ENCODE measurements around the gene AP5S1.

The AP5S1 gene

DNA sequence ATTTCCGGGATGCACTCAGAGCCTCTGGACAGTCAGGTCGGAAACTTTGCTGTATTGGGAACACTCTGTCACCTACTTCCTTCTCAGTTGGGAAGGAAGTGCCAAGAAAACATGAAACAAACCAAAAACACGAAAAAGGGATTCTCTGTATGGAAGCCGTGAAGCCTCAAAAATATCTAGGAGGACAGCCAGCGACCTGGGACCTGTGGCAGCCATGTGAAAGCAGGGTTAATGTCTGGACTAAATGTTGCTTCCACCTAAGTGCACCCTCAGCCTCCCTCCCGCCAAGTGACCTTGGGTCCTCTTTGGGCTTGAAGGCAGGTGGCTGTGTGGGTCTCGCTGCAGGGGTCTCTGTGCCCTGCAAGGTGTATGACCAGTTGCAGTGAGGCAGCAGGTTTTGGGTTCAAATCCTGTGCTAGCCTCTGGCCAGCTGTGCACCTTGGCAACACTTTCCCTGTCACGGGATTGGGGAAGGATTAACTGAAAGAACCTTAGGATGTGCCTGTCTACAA, 27.1 kb downstream of the AP5S1 start:
- peak overlapping the region; percentile 72 for H3K4me3 ChIP-seq (ENCODE audit: low read depth, low read length)
- no peak for TF ChIP-seq CTCF (IDR thresholded peaks at IDR 0.05; ENCODE audit: borderline replicate concordance, insufficient read depth, low read depth, low read length)

GRCh38 chr20:3848565-3848964, 28.2 kb downstream of the AP5S1 start:
- no peak for TF ChIP-seq CTCF (IDR thresholded peaks at IDR 0.05; ENCODE audit: borderline replicate concordance, insufficient read depth, low read depth, low read length)
- H3K4me3 ChIP-seq (ENCODE audit: low read depth, low read length) = no peak overlapping the region

DNA sequence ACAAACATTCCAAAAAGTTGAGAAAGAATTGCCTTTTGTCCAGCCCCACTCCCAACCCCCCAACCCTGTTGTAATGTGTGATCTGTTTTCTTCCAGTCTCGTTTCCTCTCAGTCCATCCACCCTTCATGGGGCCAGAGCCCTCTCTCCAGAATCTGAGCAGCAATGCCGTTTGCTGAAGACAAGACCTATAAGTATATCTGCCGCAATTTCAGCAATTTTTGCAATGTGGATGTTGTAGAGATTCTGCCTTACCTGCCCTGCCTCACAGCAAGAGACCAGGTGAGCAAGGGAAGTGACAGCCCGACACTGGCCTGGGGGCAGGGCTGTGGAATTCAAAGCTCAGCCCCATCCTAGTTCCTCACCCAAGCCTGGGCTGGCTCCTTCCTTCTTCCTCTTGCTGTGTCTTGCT, 34.1 kb downstream of the AP5S1 start:
- no peak overlapping the region for H3K4me3 ChIP-seq (ENCODE audit: low read depth, low read length)
- no peak for TF ChIP-seq CTCF (IDR thresholded peaks at IDR 0.05; ENCODE audit: borderline replicate concordance, insufficient read depth, low read depth, low read length)

DNA sequence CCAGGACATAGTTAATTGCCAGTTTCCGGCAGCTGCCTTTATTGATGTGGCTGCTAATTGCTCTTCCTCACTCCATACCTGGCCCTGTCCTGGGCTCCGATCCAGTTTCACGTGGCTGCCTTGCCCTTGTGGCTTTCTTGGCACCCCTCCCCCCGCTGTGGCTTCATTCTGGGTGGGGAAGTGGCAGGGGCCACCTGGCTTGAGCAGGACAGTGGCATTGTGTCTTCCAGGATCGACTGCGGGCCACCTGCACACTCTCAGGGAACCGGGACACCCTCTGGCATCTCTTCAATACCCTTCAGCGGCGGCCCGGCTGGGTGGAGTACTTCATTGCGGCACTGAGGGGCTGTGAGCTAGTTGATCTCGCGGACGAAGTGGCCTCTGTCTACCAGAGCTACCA, 37.1 kb downstream of the AP5S1 start:
- no peak for TF ChIP-seq CTCF (IDR thresholded peaks at IDR 0.05; ENCODE audit: borderline replicate concordance, insufficient read depth, low read depth, low read length)
- no peak overlapping the region for H3K4me3 ChIP-seq (ENCODE audit: low read depth, low read length)

GRCh38 chr20:3858689-3859088, 38.3 kb downstream of the AP5S1 start:
- TF ChIP-seq CTCF (IDR thresholded peaks at IDR 0.05; ENCODE audit: borderline replicate concordance, insufficient read depth, low read depth, low read length) = no peak
- H3K4me3 ChIP-seq (ENCODE audit: low read depth, low read length) = no peak overlapping the region

DNA sequence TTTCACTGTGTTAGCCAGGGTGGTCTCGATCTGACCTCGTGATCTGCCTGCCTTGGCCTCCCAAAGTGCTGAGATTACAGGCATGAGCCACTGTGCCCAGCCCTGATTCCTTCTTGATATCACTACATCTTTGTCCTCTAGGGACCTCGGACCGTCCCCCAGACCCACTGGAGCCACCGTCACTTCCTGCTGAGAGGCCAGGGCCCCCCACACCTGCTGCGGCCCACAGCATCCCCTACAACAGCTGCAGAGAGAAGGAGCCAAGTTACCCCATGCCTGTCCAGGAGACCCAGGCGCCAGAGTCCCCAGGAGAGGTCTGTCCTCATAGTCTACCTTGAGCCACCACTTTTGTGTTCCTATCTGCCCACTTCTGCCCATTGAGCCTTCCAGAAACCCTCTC, 40.8 kb downstream of the AP5S1 start:
- no peak overlapping the region for H3K4me3 ChIP-seq (ENCODE audit: low read depth, low read length)
- TF ChIP-seq CTCF (IDR thresholded peaks at IDR 0.05; ENCODE audit: borderline replicate concordance, insufficient read depth, low read depth, low read length) = no peak

- H3K4me3 ChIP-seq (ENCODE audit: low read depth, low read length) = no peak overlapping the region
- no peak for TF ChIP-seq CTCF (IDR thresholded peaks at IDR 0.05; ENCODE audit: borderline replicate concordance, insufficient read depth, low read depth, low read length)
Observed at GRCh38 chr20:3862333-3862732, 42.0 kb downstream of the AP5S1 start.

All from GM12875 (cell line).